ENCODE measurements around the gene HIRA. TPM values are rescaled to one million over a fixed set of nuclear protein-coding genes. Genes with fewer than 3 reads are reported as not detected.
"Not testable (repeated sequence)": the region's sequence is repeated elsewhere in the genome, so short reads cannot be mapped to it uniquely, and the experiment has no call there.

Gene HIRA
- total and polyA plus RNA-seq, 8 donors = 18.4 to 30.6 (median 25.2) TPM

DNA sequence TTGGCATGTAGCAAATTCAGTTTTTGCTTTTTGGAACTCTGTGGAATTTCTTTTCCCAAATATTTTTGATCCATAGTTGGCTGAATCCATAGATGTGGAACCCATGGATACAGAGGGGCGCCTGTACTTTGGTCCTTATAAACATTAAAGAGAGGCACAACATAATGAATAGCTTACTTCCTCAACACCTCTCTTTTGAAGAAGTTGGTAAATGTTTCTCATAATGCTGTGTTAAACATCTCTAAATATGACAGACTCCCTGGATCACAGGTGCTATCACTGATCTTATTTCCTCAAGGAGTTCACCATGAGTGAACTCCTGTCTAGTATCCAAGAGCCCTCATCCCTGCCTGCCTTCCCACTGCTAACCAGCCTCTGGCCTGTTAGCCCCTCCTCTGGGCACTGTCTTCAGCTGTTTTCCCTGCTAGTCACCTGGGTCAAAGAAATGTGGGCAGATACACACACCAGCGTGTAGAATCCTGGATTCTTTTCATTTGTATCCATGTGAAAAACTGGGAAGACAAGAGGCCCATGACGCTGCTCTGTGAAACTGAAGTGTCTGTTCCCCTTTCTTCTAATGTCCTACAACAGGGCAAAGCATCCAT is 63.7 kb downstream of the HIRA start:
- Histone ChIP-seq H3K27me3 (no peaks in the 10 kb centered on the region), H3K4me1 (no peaks in the 10 kb centered on the region), H3K4me3 (no peak overlapping the region), H3K36me3 (peaks cover 0 to 96% of the 10 kb centered on the region in 2 donors), H3K27ac (no peak overlapping the region), H3K9me3 (no peaks in the 10 kb centered on the region)
- no peak for DNase-seq
- no peak for TF ChIP-seq CTCF (IDR thresholded peaks at IDR 0.05)
- no peak for ATAC-seq
- intact Hi-C loops (cut with DNase I) = no loop called here

DNA sequence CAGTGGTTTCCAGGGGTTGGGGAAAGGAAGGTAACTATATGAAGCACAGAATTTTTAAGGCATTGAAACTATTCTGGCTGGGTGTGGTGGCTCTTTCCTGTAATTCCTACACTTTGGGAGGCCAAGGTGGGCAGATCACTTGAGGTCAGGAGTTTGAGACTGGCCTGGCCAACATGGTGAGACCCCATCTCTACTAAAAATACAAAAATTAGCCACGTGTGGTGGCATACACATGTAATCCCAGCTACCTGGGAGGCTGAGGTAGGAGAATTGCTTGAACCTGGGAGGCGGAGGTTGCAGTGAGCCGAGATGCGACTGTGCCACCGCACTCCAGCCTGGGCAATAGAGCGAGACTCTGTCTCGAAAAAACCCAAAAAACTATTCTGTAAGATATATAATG is 68.0 kb downstream of the HIRA start:
- intact Hi-C loops (cut with DNase I); H3K27ac ChIP-seq; ATAC-seq; H3K27me3 ChIP-seq; DNase-seq; H3K9me3 ChIP-seq; H3K4me3 ChIP-seq; H3K4me1 ChIP-seq: not testable (repeated sequence)
- H3K36me3 ChIP-seq = peaks cover 3 to 96% of the 10 kb centered on the region in 2 donors

DNA sequence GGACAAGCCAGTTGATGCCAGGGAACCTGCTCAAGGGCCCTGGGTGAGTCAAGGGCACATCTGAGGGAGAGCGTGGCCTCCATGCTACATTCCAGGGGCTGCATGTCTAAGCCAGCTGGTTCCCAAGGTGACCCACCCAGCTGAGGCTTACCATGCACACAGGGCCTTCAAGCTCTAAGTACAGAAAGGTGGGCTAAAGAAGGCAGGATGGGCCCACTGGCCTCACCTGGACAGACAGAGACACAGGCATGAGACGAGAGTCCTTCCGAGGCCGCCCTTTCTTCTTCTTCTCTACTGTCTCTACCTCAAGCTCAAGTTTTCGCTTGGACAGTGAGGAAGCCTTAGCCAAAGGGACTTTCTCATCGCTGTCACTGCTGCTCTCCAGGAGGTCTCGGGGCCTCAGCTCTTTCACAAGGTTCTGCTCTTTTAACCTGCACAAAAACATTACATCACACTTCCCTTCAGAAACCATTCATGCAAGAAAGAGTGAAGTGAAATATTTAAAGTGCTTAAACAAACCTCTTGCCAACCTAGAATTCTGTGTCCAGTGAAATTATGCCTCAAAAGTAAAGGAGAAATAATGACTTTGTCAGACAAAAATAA is 69.9 kb downstream of the HIRA start:
- H3K4me3 ChIP-seq = no peak overlapping the region
- TF ChIP-seq CTCF (IDR thresholded peaks at IDR 0.05) = no peak
- no peak overlapping the region for H3K27ac ChIP-seq
- intact Hi-C loops (cut with DNase I) = no loop called here
- ATAC-seq (no peak), DNase-seq (no peak)
- no peaks in the 10 kb centered on the region for H3K4me1 ChIP-seq
- H3K9me3 ChIP-seq = no peaks in the 10 kb centered on the region
- no peaks in the 10 kb centered on the region for H3K27me3 ChIP-seq
- H3K36me3 ChIP-seq = peaks cover 3 to 97% of the 10 kb centered on the region in 2 donors

GRCh38 chr22:19360862-19361261 is 70.7 kb downstream of the HIRA start:
- peaks cover 3 to 99% of the 10 kb centered on the region in 2 donors for H3K36me3 ChIP-seq
- ATAC-seq (no peak), DNase-seq (no peak)

DNA sequence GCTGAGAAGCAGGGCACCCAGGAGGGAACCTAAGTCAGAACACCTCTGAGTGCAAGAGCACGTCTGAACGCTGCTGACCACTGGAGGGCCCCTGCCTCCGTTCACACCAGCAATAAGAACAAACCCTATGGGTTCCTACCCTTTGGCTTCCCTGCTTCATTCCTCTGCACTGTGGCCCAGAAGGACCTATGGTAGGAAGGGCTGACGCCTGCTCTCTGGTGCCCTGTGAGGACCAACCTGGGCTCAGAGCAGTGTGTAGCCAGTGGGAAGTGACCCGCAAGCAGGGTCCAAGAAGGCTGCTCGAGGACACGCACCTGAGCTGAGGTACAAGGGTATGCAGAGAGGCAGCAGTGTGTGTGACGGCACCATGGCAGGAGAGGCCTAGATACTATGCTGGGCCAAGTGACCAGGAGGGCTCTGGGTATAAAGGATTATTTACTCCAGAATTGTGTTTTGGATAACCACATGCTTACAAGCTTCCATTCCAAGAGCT is 71.2 kb downstream of the HIRA start:
- no peak for TF ChIP-seq CTCF (IDR thresholded peaks at IDR 0.05)
- Histone ChIP-seq H3K4me3 (no peak overlapping the region), H3K36me3 (peaks cover 3 to 99% of the 10 kb centered on the region in 2 donors), H3K27ac (no peak overlapping the region), H3K4me1 (no peaks in the 10 kb centered on the region), H3K9me3 (no peaks in the 10 kb centered on the region), H3K27me3 (no peaks in the 10 kb centered on the region)
- intact Hi-C loops (cut with DNase I) = no loop called here
- DNase-seq (no peak), ATAC-seq (no peak)

More at GRCh38 chr22:19360862-19361261, 70.7 kb downstream of the HIRA start:
- intact Hi-C loops (cut with DNase I) = no loop called here
- Histone ChIP-seq H3K4me3 (no peak overlapping the region), H3K27me3 (no peaks in the 10 kb centered on the region), H3K27ac (no peak overlapping the region), H3K4me1 (no peaks in the 10 kb centered on the region), H3K9me3 (no peaks in the 10 kb centered on the region)
- TF ChIP-seq CTCF (IDR thresholded peaks at IDR 0.05) = no peak

Measured in left lung (tissue), 10 donors.